NCI-H526 treated with DMSO at 0.1 percent for 48 hours (cell line): ENCODE data around the gene LMO7.

Source experiments
- DNase-seq: peaks from one replicate; lab custom pipeline; 2025; lab: John Stamatoyannopoulos, UW

The LMO7 gene

GRCh38 chr13:75635828-75636435, at the start of gene LMO7:
Gene LMO7 (plus strand): TSS chr13:75636330. CDS start chr13:75636658, 328 bp downstream.
- peak; percentile 23 for DNase-seq

GRCh38 chr13:75587679-75588078, 48.5 kb upstream of the LMO7 start:
- DNase-seq, result no peak

GRCh38 chr13:75596657-75597182, 39.4 kb upstream of the LMO7 start:
- DNase-seq, result no peak

GRCh38 chr13:75600371-75600770, 35.8 kb upstream of the LMO7 start:
- no peak for DNase-seq

DNA sequence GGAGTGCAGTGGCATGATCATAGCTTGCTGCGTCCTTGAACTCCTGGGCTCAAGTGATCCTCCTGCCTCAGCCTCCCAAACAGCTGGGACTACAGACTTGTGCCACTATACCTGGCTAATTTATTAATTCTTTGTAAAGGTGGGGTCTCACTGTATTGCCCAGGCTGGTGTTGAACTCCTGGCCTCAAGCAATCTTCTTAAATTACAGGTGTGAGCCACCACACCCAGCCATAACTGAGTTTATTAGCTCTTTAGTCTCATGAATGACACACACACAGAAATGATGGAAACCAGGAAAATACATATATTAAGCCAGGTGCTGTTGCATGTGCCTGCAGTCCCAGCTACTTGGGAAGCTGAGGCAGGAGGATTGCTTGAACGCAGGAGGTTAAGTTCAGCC, 33.1 kb upstream of the LMO7 start:
- no peak for DNase-seq

- DNase-seq, result no peak
Measured at GRCh38 chr13:75607447-75607846, 28.7 kb upstream of the LMO7 start.

- DNase-seq, result no peak
Measured at GRCh38 chr13:75610466-75610865, 25.7 kb upstream of the LMO7 start.

DNA sequence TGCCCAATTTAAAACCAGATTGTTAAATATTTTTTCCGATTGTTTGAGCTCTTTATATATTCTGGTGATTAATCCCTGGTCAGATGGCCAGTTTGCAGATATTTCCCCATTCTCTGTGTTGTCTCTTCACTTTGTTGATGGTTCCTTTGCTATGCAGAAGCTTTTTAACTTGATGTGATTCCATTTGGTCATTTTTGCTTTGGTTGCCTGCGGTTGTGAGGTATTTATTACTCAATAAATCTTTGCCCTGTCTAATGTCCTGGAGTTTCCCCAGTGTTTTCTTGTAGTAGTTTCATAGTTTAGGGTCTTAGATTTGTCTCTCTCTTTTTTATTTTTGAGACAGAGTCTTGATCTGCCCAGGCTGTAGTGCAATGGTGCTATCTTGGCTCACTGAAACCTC, 23.8 kb upstream of the LMO7 start:
- no peak for DNase-seq

DNA sequence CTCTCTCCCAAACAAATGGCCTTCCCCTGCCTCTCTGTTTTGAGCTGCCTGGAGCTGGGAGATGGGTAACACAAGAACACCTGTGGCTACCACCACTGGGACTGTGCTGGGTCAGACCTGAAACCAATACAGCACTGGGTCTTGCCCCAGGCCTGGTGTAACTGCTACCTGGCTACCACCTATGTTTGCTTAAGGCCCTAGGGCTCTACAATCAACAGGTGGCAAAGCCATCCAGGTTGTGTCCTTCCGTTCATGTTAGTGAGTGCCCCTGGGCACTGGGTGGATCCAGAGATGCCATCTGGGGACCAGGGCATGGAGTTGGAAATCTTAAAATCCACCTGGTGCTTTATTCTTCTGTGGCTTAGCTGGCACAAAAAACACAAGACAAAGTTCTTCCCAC, 18.9 kb upstream of the LMO7 start:
- no peak for DNase-seq

DNA sequence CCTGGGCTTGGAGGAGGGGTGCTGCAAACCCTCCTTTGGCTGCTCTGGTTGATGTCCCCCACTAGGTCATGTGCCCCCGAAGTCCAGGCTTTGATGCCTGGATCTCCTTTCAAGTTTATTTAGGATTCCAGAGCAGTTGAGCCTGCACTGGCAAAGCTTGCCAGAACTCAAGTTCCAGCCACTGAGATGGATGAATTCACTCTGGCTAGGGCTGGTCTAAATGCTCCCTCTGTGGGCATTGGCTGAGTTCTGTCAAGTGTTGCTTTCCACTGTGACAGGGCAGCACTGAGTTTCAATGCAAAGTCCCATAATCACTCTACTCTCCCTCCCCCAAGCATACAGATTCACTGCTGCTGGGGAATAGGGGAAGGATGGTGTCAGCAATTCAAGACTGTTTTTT, 17.8 kb upstream of the LMO7 start:
- DNase-seq, result no peak

DNA sequence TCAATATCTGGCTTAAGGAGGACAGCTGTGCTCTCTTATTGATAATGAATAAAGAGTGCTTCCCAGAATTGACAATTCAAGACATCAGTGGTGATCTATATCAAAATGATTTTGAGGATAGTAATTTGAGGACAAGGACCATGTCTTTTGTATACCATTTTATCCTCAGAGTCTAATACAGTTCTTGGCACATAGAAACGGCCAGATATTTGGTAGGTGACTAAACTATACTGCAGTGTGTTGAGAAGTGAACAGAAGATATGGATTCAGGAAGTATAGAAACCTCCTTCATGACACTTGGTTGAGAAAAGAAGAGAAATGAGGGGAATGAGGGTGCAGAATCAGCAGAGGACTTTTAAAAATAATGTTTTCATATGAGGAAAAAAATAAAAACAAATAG, 16.1 kb upstream of the LMO7 start:
- DNase-seq, result no peak

DNA sequence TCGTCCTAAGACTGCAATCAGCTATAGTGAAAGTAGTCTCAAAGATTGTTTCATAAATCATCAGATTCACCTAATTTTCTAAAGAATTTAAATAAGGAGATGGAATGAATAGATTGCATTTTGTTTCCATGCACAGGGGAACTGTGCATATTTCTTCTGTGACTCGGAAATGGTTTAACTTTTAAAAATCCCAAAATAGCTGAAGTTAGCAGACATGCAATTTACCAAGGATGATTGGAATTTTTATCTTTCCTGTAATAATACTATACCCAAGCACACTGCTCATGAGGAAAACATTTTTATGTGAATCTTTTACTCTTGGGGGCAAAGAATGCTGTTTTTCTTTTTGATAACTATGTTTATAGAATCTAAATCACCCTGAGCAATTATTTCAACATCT, 15.0 kb upstream of the LMO7 start:
- DNase-seq, result no peak

- no peak for DNase-seq
Measured at GRCh38 chr13:75628801-75629200, 7.3 kb upstream of the LMO7 start.

DNA sequence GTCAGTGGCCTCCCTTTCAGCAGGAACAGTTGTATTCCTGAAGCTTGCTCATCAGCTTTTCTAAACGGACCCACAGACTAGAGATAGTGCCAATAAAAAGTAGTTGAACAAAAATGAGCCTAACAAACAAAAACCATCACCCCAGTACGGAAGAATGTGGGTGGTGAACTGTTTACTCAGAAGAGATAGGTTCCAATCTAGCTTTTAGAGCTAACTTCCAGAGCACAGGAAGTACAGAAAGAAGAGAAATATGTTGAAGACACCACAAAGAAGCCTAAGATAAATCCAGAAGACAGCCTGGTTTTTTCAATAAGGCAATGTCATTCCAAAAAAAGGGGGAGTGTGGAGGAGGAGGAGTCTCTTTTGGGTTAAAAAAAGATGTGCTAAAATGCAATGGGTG, 2.8 kb upstream of the LMO7 start:
- no peak for DNase-seq

- no peak for DNase-seq
Measured at GRCh38 chr13:75635101-75635827, 866 bp upstream of the LMO7 start.

DNA sequence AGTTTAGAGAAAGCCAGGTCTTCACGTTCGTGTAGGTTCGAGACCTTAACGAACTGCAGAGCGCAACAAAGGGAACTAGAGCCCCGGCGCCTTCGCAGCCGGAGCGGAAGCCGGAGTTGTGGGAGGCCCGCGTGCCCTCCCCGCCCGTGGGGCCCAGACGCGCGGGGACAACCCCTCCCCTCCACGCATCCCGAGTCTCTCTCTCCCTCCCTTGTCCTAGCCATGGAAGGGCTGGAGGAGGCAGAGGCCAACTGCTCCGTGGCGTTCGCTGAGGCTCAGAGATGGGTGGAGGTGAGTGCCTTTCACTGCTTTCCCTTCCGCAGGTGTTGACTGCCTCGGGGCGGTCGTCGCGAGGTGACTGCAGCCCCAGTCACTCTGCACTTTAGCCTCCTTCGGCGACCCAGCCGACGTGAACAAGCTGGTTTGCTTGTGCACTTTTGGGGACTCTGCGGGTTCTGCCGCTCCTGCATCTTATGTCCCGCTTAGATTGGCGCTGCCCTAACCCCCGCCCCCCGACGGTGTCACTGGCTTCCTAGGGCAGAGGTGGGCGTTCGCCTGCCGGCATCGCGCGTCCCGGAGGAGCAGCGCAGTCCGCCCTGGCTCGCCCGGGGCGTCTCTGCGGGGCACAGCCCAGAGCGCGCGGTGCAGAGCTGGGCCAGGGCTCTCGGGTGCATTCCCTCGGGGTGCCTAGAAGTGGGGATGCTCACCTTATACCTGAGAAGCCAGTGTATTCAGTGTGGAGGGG, 478 bp downstream of the LMO7 start:
- peak; percentile 52 for DNase-seq

- no peak for DNase-seq
Measured at GRCh38 chr13:75637181-75637750, 1.1 kb downstream of the LMO7 start.

DNA sequence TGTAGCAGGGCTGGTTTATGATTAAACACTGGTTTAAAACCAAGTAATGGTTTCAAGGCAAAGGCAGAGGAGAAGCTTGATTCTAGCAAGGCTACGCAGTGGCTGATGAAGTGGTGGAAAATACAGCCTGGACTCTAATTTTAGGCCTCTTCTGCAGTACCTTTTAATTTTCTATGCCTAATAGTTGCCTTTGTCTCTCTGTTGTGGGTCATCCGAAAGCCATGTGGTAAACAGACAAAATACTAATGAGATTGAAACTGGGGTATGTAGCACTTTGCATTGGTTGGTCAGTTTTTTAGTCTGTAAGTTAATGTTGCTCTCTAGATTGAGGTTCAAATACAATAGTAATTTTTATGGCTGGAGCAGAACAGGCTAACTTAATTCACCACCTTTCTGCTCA, 3.3 kb downstream of the LMO7 start:
- no peak for DNase-seq

DNA sequence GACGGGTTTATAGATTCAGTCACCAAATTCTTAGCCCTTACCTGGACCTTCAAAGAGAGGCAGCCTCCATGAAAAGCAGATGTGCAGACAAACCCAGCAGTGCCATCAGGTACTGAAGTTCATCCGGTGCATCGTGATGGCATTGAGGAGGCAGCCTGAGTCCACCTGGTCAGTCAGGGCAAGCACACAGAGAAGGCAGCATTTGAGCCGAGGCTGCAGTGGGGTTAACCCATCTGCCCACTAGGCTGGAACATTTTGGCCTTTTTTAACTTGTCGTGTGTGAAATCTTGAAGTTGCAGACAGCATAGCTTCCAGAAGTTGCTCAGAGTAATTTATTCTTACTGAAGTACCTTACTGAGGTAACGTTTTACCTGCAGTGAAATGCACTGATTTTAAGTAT, 4.9 kb downstream of the LMO7 start:
- DNase-seq, result no peak

DNA sequence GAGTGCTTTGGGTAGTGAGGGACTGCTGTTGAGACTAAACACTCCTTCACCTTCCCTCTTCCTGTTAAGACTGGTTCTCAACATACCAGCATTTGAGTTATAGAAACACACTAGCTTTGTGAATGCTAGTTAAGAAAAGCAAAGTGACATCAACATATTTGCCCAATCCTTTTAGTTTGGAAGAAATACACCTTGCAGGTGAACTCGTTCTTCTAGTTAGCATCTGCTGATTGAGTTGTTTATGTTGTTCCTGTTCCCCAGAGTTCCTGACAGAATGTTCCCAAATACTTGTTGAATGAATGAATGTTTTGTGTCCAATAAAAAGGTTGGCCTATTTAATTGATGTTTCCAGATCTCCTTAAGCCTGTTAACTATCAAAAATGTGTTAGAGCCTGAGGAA, 7.1 kb downstream of the LMO7 start:
- no peak for DNase-seq

DNA sequence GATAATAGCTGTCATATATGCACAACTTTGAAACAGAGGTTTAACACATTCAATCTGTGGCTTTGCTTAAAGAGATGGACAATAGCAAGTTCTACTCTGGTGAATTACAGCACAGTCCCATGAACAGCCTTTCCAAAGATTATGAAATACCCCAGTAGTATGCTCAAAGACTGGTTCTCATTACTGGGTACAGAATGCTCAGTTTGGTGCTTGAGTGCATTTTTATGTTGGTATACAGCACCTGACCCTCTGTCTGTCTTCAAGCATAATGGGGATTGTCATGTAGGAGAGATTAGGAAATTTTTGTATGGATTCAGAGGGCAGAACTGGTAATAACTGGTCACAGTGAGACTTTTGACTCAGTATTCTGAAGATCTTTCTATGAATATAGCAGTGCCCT, 7.6 kb downstream of the LMO7 start:
- DNase-seq, result no peak

GRCh38 chr13:75645141-75645540, 9.0 kb downstream of the LMO7 start:
- no peak for DNase-seq
